ENCODE results near the gene IL17RA.

Gene IL17RA

GRCh38 chr22:17117890-17118289 lies 33.1 kb downstream of the IL17RA start:
- no peak overlapping the region for H3K27ac ChIP-seq (ENCODE audit: low read length)
- H3K9ac ChIP-seq (ENCODE audit: low read length): no peak overlapping the region
- no peaks in the 10 kb centered on the region for H3K9me2 ChIP-seq (replicated peaks; ENCODE audit: insufficient read depth, low read length)
- no peaks in the 10 kb centered on the region for H3K79me2 ChIP-seq (ENCODE audit: low read length)
- H3K4me3 ChIP-seq (ENCODE audit: low read length): no peak overlapping the region
- H3K9me3 ChIP-seq (replicated peaks; ENCODE audit: insufficient read depth, low read length): no peaks in the 10 kb centered on the region
- H3K4me2 ChIP-seq (ENCODE audit: low read depth, low read length): no peak overlapping the region
- H2AFZ ChIP-seq (ENCODE audit: low read length): no peak overlapping the region
- peaks cover 16% of the 10 kb centered on the region for H3K4me1 ChIP-seq (ENCODE audit: low read length)
- H3K27me3 ChIP-seq (replicated peaks; ENCODE audit: insufficient read depth, low read length): peaks cover 12% of the 10 kb centered on the region
- no peak for TF ChIP-seq EZH2phosphoT487 (IDR thresholded peaks at IDR 0.05; ENCODE audit: low read length)
- TF ChIP-seq EZH2 (optimal IDR thresholded peaks at IDR 0.05; ENCODE audit: low read depth, low read length): no peak
- no peak for TF ChIP-seq CTCF (IDR thresholded peaks at IDR 0.05; ENCODE audit: low read length)
- no peak for DNase-seq
- H4K20me1 ChIP-seq (ENCODE audit: insufficient read depth, low read length): no peaks in the 10 kb centered on the region
- H3K36me3 ChIP-seq (replicated peaks; ENCODE audit: insufficient read depth, low read length): no peaks in the 10 kb centered on the region
- no peaks in the 10 kb centered on the region for H3F3A ChIP-seq (ENCODE audit: insufficient read depth, low read length)

GRCh38 chr22:17118342-17118741 lies 33.5 kb downstream of the IL17RA start:
- no peak overlapping the region for H2AFZ ChIP-seq (ENCODE audit: low read length)
- TF ChIP-seq EZH2phosphoT487 (IDR thresholded peaks at IDR 0.05; ENCODE audit: low read length) (no peak), CTCF (IDR thresholded peaks at IDR 0.05; ENCODE audit: low read length) (no peak), EZH2 (optimal IDR thresholded peaks at IDR 0.05; ENCODE audit: low read depth, low read length) (no peak)
- no peak overlapping the region for H3K27ac ChIP-seq (ENCODE audit: low read length)
- H3F3A ChIP-seq (ENCODE audit: insufficient read depth, low read length): no peaks in the 10 kb centered on the region
- H3K9me3 ChIP-seq (replicated peaks; ENCODE audit: insufficient read depth, low read length): no peaks in the 10 kb centered on the region
- no peaks in the 10 kb centered on the region for H3K79me2 ChIP-seq (ENCODE audit: low read length)
- H4K20me1 ChIP-seq (ENCODE audit: insufficient read depth, low read length): no peaks in the 10 kb centered on the region
- no peak overlapping the region for H3K9ac ChIP-seq (ENCODE audit: low read length)
- peaks cover 16% of the 10 kb centered on the region for H3K4me1 ChIP-seq (ENCODE audit: low read length)
- no peaks in the 10 kb centered on the region for H3K36me3 ChIP-seq (replicated peaks; ENCODE audit: insufficient read depth, low read length)
- no peaks in the 10 kb centered on the region for H3K9me2 ChIP-seq (replicated peaks; ENCODE audit: insufficient read depth, low read length)
- no peak for DNase-seq
- H3K4me2 ChIP-seq (ENCODE audit: low read depth, low read length): no peak overlapping the region
- H3K27me3 ChIP-seq (replicated peaks; ENCODE audit: insufficient read depth, low read length): peaks cover 12% of the 10 kb centered on the region
- H3K4me3 ChIP-seq (ENCODE audit: low read length): no peak overlapping the region

GRCh38 chr22:17119481-17120202 lies 34.8 kb downstream of the IL17RA start:
- Histone ChIP-seq H3K27ac (ENCODE audit: low read length) (no peak overlapping the region), H3K9me2 (replicated peaks; ENCODE audit: insufficient read depth, low read length) (no peaks in the 10 kb centered on the region), H3K27me3 (replicated peaks; ENCODE audit: insufficient read depth, low read length) (peaks cover 12% of the 10 kb centered on the region), H2AFZ (ENCODE audit: low read length) (no peak overlapping the region), H4K20me1 (ENCODE audit: insufficient read depth, low read length) (no peaks in the 10 kb centered on the region), H3K9me3 (replicated peaks; ENCODE audit: insufficient read depth, low read length) (no peaks in the 10 kb centered on the region), H3K79me2 (ENCODE audit: low read length) (no peaks in the 10 kb centered on the region), H3K4me2 (ENCODE audit: low read depth, low read length) (no peak overlapping the region), H3K4me3 (ENCODE audit: low read length) (no peak overlapping the region), H3K36me3 (replicated peaks; ENCODE audit: insufficient read depth, low read length) (no peaks in the 10 kb centered on the region), H3F3A (ENCODE audit: insufficient read depth, low read length) (no peaks in the 10 kb centered on the region), H3K4me1 (ENCODE audit: low read length) (peaks cover 16% of the 10 kb centered on the region), H3K9ac (ENCODE audit: low read length) (no peak overlapping the region)
- no peak for DNase-seq
- TF ChIP-seq CTCF (IDR thresholded peaks at IDR 0.05; ENCODE audit: low read length) (peak; percentile 27), EZH2 (optimal IDR thresholded peaks at IDR 0.05; ENCODE audit: low read depth, low read length) (no peak)
